Measurements from ENCODE around the gene DENND1B.

- peak in 1 of 3 donors; percentile 17 for TF ChIP-seq CTCF (IDR thresholded peaks at IDR 0.05)
- TF ChIP-seq POLR2A (IDR thresholded peaks at IDR 0.05), result no peak
- TF ChIP-seq POLR2AphosphoS5 (IDR thresholded peaks at IDR 0.05), result no peak
Measured at GRCh38 chr1:197519741-197520334, 255.4 kb downstream of the DENND1B start.

Data from breast epithelium (tissue), 3 donors.